Measurements from ENCODE around the gene SPATA31E1.

- no peak for TF ChIP-seq POLR2A (IDR thresholded peaks at IDR 0.05)
- TF ChIP-seq CTCF (IDR thresholded peaks at IDR 0.05 in 8 of 11, conservative IDR thresholded peaks at IDR 0.05 in 3 of 11), result no peak
Measured at GRCh38 chr9:87840134-87840533, 42.5 kb upstream of the SPATA31E1 start.

All from spleen (tissue), 7 donors.